ENCODE results near the gene NCAPG2.

Gene NCAPG2, protein sequence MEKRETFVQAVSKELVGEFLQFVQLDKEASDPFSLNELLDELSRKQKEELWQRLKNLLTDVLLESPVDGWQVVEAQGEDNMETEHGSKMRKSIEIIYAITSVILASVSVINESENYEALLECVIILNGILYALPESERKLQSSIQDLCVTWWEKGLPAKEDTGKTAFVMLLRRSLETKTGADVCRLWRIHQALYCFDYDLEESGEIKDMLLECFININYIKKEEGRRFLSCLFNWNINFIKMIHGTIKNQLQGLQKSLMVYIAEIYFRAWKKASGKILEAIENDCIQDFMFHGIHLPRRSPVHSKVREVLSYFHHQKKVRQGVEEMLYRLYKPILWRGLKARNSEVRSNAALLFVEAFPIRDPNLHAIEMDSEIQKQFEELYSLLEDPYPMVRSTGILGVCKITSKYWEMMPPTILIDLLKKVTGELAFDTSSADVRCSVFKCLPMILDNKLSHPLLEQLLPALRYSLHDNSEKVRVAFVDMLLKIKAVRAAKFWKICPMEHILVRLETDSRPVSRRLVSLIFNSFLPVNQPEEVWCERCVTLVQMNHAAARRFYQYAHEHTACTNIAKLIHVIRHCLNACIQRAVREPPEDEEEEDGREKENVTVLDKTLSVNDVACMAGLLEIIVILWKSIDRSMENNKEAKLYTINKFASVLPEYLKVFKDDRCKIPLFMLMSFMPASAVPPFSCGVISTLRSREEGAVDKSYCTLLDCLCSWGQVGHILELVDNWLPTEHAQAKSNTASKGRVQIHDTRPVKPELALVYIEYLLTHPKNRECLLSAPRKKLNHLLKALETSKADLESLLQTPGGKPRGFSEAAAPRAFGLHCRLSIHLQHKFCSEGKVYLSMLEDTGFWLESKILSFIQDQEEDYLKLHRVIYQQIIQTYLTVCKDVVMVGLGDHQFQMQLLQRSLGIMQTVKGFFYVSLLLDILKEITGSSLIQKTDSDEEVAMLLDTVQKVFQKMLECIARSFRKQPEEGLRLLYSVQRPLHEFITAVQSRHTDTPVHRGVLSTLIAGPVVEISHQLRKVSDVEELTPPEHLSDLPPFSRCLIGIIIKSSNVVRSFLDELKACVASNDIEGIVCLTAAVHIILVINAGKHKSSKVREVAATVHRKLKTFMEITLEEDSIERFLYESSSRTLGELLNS

DNA sequence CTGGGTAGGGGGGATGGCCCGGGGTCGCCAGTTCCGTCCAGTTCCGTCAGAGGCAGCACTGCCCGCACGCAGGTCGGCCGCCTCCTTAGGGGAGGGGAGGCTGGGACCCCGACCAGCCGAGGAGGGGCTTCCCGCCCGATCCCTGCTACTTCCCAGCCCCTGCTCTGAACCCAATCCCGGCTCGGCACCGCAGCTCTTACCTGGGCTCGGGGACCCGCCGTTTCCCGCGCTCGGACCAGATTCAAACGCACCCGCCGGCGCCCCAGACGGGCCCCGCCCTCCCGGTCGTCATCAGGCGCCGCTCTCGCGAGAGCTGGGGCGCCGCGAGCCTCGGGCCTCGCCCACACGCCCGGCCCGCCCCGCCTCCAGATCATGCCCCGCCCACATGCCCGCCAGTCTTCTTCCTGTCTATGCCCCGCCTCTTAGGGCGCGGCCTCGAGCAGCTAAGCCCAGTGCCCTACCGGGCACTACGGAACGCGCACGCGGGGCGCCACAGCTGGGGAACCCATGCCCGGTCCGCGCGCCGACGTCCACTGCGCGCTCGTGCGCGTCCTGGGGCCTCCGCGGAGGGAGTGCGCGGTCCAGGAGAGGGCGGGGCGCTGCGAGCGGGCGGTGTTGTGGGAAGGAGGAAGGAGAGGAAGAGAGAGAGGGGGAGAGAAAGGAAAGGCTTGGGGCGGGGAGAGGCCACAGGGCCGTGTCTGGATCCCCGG, at the start of gene NCAPG2:
NCAPG2 (minus strand) TSS at position 281 of the 710 bp plus-strand sequence. CDS start 2,905 bp downstream, outside the sequence.
- peak; percentile 98 for DNase-seq (ENCODE audit: low spot score)

GRCh38 chr7:158753900-158754299, 49.3 kb upstream of the NCAPG2 start:
- DNase-seq (ENCODE audit: low spot score), result no peak

GRCh38 chr7:158751751-158752150, 47.1 kb upstream of the NCAPG2 start:
- no peak for DNase-seq (ENCODE audit: low spot score)

DNA sequence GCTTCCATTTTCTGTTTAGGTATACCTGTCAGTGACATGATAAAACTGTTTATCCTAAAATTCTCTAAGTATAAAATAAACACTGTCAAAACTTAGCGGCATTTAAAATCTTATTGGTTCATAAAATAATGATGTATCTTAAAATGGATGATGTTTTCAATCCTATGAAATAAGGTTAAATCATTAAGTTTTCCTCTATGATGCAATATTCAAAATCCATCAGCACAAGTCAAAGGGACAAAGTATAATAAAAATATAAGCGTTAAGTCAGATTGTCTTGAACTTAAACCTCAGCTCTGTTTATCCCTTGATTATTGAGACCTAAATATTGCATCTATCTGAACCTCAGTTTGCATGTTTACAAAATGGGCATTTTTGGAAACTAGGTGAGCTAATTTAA, 46.6 kb upstream of the NCAPG2 start:
- no peak for DNase-seq (ENCODE audit: low spot score)

- no peak for DNase-seq (ENCODE audit: low spot score)
These were observed 46.1 kb upstream of the NCAPG2 start for GRCh38 chr7:158750702-158751101.

DNA sequence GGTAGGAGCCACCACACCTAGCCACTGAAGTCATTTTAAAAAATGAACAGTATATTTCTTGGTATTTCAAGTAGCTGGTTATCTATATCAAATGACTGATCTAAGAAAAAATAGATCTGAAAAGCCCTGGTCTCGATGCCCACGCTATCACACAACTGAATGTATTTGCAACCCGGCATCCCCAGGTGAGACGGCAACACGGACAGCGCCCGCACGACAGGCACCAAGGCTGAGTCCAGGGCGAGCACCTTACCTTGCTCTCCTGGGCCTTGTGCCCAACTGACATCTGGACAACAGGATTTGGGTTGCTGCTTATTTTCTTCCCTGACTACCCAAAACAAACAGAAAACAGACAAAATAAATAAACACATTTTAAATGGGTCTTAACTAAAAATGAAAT, 44.8 kb upstream of the NCAPG2 start:
- DNase-seq (ENCODE audit: low spot score), result no peak

DNA sequence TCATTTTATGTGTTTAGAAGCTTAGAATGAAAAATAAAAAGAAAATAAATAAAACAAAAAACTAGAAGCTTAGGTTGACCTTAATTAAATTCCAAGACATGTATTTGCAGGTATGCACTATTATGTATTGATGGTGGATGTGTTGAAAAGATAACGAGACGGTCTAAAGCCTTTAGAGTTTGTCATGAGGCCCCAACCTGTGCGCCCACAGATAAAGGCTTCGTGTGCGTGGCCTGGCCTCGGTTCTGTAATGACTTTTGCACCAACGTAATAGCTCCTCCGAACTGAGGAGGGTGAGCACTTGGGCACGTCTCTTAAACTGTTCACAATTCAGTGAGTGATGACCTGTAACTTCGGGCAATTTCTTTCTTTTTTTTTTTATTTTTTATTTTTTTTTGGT, 43.7 kb upstream of the NCAPG2 start:
- no peak for DNase-seq (ENCODE audit: low spot score)

GRCh38 chr7:158747408-158747807, 42.8 kb upstream of the NCAPG2 start:
- no peak for DNase-seq (ENCODE audit: low spot score)

- DNase-seq (ENCODE audit: low spot score), result no peak
These were observed 42.4 kb upstream of the NCAPG2 start for GRCh38 chr7:158746957-158747356.

DNA sequence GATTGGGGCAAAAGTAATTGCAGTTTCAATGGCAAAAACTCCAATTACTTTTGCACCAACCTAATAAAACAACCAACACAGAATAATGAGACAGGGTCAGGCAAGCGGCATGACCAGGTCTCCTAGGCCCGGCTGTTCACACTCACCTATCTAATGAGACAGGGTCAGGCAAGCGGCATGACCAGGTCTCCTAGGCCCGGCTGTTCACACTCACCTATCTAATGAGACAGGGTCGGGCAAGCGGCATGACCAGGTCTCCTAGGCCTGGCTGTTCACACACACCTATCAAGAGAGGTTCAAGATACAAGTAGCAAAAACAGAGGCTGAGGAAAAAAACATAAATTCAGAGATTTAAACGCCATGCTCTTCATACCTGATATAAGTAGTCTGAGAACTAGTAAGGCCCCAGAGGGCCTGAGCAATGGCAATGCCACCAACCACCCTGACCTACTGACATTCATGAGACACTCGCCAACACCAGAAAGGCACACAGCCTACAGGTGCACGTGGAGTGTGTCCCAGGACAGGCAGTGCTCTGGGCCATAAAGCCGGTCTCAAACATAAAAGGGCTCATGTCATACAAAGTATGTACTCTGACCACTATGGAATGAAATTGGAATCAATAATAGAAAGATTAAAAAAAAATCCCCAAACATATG, 40.6 kb upstream of the NCAPG2 start:
- DNase-seq (ENCODE audit: low spot score), result no peak

GRCh38 chr7:158744070-158744469, 39.5 kb upstream of the NCAPG2 start:
- no peak for DNase-seq (ENCODE audit: low spot score)

DNA sequence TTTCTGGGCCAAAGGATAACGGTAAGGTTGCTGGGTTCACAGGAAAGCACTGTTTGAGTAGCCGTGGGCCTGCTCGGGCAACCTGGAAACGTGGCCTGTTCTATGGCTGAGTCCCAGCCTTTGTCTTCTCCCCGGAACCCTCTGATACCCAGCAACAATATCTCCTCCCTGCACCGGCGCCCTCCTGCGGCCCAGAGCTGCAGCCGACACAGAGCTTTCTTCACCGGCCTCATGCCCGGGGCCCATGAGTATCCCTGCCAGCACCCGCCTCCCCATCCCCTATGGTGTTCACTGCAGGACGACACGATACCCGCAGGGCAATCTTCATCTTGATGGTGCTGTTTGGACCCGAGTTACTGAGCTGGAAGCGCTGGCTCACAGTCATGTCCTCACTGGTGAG, 38.6 kb upstream of the NCAPG2 start:
- DNase-seq (ENCODE audit: low spot score), result no peak

DNA sequence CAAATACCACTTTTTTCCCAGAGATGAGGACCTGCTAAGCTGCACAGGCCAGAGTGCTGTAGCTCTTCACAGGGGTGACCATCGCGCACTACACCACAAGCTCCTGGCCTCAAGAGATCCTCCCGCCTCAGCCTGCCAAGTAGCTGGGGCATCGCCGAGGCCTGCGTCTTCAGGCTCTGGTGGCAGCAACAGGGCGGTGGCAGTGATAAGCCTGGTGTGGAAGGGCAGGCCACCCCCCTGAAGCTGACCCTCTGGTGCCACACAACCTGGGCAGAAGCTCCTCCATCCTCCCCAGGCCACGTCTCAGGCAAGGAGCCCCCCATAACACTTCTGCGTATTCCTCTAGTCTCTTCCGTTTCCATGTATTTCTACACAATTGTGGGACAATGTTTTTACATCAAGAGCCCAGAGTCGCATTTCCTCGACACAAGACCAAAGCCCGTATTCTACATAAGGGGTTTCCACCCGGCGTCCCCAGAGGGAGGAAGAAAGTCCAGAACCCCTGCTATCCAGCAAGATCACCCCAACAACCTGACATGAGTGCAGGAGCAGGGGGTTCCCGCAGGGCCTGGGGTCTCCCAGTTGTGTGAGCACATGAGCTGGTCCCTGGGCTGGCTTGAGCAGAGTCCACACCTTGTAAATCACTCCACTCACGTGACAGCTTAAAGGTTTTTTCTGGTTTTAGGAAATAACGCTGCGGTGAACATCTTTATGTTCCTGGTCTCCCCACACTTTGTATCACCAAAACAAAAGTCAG, 37.6 kb upstream of the NCAPG2 start:
- no peak for DNase-seq (ENCODE audit: low spot score)

- DNase-seq (ENCODE audit: low spot score), result no peak
These were observed 36.7 kb upstream of the NCAPG2 start for GRCh38 chr7:158741294-158741666.

DNA sequence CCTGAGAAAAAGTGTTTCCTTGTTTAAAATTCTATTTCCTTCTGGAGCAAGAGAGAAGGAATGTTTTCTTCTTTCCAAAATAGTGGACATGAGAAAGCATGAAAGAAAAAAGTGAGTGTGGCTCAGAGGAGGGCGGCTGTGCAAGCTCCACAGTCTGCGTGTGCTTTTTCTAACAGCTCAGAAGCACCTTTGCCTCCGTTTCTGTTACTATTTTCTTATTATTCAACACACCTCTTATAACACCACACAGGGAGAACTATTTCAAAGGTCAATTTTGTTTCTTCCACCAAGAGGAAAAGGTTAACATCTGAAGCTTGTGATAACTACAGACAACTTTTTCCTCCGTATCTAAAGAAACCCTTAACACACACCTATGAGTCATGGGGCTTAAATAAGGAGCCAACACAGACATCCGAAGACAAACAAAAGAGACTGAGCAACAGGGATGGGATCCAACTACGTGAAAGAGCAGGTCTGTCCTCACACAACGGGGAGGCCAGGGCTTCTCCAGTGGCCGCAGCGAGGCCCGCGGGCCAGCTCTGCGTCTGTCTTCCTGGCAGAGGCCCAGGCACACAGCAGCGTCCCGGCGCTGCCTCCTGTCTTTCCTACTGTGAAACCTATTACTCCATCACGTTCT, 36.2 kb upstream of the NCAPG2 start:
- DNase-seq (ENCODE audit: low spot score), result no peak

DNA sequence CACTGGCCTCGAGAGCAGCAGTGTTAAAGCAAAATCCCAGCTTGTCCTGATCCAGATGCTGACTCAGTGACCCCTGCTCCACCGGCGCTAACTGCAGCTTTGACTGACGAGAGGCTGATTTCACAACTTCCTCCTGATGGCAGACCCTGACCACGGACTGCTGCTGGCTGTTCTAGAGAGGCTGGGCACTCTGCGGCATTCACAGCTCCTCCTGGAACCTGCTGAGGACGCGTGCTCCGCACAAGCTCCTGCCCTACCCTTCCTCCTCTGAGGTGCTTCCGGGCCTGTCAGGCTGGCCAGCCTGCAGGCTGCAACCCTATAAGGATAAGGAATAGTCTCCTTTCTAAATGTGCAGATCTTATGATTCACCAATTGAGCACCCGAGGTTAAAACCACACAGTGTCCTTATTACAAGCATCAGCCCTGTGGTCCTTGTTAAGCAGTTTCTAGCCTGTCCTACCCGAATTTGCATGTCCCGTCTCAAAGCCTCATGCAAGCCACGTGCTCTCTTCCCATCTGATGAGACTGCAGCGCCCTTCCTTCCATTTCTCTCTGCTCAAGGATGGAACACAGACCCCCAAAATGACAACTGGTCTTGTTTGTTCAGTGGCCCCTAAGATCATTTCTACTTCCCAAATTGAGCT, 35.5 kb upstream of the NCAPG2 start:
- peak; percentile 13 for DNase-seq (ENCODE audit: low spot score)

DNA sequence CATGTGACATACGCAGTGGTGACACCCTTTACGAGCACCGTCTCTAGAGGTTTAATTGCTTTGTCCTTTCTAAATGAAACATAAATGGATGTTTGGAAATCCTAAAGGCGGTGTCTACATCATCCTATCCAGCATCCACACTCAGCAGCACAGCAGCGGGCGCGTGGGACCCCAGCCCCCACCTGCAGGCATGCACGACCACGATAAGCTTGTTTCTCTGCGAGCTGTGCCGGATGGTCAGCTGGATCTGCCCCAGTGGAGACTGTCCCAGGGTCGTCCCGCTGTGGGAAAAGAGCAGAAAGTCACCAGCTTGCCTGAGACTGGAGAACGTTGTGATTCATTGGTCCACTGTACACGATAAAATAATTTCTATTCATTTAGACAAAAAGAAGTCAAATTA, 34.2 kb upstream of the NCAPG2 start:
- no peak for DNase-seq (ENCODE audit: low spot score)

DNA sequence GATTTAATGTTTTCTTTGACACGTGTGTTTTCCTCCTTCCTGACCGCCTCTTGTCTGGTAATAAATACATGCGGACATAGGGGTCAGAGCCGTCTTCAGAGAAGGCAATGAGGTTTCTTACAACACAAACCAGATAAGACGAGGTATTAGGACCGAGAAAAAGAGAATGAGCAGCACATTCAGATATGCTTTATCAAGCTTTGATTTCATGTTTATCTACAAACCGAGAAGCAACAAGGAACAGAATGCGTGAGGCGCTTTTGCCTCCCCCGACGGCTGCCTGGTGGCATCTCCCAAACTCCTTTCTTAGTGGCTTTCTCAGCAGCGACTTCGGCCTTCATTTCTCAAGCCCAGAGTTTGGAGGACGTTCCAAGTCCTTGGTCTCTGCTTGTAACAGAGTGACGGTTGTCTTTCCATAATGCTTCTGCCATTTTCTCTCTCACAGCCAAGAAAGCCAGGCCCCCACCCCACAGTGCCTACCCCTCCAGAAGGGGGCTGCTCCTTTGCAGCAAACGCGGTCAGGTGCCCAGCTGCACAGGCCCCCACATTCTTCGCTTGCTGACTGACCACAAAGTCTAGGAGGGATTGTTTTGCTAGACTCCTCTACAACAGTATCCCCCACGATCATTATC, 32.6 kb upstream of the NCAPG2 start:
- no peak for DNase-seq (ENCODE audit: low spot score)

DNA sequence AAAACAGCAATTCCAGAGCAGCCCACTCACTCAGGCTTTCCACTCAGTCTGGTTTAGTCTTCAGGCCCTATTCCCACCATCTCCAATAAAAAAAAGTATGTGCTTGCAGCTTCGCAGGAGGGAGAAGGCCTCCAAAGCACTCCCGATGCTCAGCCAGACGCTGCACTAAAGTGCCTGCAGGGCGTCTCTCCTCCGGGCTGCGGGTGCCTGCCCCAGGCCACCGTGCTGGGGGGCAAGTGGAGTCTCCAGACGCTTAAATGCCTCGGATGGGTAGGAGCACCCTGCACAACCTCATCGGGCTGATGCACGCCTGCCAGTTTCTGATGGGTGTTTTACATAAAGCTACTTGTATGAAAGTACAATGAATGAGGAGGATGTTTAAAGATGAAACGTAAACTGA, 31.3 kb upstream of the NCAPG2 start:
- DNase-seq (ENCODE audit: low spot score), result no peak

Data from GM03348 (cell line).